GM12873 (cell line): ENCODE measurements around the gene NEK5.

ENCODE experiments used
- TF ChIP-seq, protein P1 (sequence below): IDR thresholded peaks from 2 replicates; pipeline ENCODE4 v1.5.1; 2012; ENCODE audit warnings: low read depth, mild to moderate bottlenecking, moderate library complexity, low read length, control low read depth; ENCODE audit not compliant: insufficient read depth; ENCODE audit errors: missing control alignments

Gene NEK5

GRCh38 chr13:52147225-52147624 lies 18.4 kb upstream of the NEK5 start:
- TF ChIP-seq, protein P1, sequence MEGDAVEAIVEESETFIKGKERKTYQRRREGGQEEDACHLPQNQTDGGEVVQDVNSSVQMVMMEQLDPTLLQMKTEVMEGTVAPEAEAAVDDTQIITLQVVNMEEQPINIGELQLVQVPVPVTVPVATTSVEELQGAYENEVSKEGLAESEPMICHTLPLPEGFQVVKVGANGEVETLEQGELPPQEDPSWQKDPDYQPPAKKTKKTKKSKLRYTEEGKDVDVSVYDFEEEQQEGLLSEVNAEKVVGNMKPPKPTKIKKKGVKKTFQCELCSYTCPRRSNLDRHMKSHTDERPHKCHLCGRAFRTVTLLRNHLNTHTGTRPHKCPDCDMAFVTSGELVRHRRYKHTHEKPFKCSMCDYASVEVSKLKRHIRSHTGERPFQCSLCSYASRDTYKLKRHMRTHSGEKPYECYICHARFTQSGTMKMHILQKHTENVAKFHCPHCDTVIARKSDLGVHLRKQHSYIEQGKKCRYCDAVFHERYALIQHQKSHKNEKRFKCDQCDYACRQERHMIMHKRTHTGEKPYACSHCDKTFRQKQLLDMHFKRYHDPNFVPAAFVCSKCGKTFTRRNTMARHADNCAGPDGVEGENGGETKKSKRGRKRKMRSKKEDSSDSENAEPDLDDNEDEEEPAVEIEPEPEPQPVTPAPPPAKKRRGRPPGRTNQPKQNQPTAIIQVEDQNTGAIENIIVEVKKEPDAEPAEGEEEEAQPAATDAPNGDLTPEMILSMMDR, result no peak

GRCh38 chr13:52141299-52141698 lies 12.4 kb upstream of the NEK5 start:
- TF ChIP-seq, protein P1, result no peak

GRCh38 chr13:52137489-52137888 lies 8.6 kb upstream of the NEK5 start:
- TF ChIP-seq, protein P1, result no peak

DNA sequence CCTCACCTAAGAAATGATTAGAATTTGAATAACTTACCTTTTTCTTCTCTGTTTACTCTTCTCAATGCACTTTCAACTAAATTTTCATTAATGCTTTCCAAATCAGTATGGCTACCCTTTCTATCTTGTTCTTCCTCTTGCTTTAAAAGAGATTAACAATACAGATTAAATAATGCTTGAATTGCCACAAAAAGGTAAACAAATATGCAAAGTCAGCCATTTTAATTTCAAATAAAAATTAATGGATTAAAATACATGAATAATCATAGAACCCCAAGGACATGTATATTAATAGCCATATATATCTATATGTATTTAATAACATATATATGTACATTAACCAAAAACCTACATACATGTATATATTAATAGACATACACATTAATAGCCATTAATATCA lies 7.9 kb upstream of the NEK5 start:
- TF ChIP-seq, protein P1, result no peak

- TF ChIP-seq, protein P1, result no peak
Measured at GRCh38 chr13:52130641-52131040, 1.8 kb upstream of the NEK5 start.

DNA sequence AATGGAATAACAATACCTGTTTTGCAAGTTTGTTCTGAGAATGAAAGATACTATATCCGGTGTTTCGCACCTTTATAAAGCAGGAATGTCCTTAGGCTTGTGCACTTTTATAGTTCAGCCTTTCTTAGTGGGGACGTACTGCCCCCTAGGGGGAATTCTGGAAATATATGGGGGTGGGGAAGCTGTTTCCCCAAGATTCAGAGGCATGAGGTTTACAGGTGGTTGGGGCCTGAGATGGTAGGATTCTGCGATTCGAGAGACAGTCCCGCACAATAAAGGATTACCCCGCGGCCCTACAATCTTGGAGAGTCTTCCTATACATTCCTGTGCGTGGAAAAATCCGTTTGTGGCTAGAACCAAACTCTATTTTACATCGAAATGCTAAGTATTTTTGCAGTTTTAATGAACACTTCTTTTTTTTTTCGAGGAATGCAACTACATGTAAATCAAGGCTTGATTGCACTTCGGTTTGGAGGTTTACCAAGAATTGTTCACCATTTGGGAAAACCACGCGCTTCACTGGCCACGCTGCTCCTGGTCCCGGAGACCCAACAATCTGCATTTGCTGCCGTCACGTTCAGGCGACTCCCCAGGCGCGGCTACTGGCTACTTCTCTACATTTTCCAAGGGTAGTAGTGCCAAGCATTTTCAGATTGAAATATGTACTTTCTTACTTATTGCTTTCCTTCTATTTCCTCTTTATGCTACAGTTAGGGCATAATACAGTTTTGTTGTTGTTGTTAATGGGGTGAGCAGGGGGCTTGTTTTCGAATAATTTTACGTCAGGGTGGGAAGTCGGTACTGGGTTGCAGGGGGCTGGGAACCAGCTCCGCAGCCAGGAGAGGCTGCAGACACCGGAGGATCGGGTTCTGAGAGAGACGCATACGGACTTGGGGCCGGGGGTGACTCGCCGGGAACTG lies 830 bp downstream of the NEK5 start:
- TF ChIP-seq, protein P1, result peak; percentile 73

- TF ChIP-seq, protein P1, result no peak
Measured at GRCh38 chr13:52127378-52127777, 1.5 kb downstream of the NEK5 start.
